ENCODE measurements around the gene ADISSP.

DNA sequence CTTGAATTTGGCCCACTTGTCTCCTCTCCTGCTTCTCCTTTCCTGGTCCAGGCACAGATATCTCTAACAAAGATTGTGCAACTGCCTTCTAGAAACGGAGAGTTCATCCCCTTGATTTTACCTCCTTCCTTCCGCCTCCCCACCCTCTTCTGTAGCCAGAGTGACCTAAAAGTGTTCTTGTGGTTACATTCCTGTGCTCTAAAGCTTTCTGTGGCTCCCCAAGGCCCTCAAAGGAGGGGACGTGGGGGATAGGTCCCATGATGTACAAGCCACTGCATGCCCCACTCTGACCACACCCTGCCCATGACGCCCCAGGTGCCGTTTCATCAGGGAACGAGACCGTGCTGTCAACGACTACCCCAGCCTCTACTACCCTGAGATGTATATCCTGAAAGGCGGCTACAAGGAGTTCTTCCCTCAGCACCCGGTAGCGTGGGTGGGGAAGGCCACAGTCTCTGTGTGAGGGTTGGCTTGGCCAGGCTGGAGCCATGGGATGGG is 36.8 kb upstream of the ADISSP start:
- TF ChIP-seq, protein P1, sequence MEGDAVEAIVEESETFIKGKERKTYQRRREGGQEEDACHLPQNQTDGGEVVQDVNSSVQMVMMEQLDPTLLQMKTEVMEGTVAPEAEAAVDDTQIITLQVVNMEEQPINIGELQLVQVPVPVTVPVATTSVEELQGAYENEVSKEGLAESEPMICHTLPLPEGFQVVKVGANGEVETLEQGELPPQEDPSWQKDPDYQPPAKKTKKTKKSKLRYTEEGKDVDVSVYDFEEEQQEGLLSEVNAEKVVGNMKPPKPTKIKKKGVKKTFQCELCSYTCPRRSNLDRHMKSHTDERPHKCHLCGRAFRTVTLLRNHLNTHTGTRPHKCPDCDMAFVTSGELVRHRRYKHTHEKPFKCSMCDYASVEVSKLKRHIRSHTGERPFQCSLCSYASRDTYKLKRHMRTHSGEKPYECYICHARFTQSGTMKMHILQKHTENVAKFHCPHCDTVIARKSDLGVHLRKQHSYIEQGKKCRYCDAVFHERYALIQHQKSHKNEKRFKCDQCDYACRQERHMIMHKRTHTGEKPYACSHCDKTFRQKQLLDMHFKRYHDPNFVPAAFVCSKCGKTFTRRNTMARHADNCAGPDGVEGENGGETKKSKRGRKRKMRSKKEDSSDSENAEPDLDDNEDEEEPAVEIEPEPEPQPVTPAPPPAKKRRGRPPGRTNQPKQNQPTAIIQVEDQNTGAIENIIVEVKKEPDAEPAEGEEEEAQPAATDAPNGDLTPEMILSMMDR (conservative IDR thresholded peaks at IDR 0.05; ENCODE audit: low read depth in 2 of 2), result no peak
- TF ChIP-seq EZH2 (IDR thresholded peaks at IDR 0.05; ENCODE audit: low read depth, unreplicated experiment), result no peak
- no peak for TF ChIP-seq POLR2AphosphoS5 (IDR thresholded peaks at IDR 0.05; ENCODE audit: low read depth)
- no peak for TF ChIP-seq EZH2phosphoT487 (IDR thresholded peaks at IDR 0.05; ENCODE audit: unreplicated experiment)
- TF ChIP-seq, protein P2, sequence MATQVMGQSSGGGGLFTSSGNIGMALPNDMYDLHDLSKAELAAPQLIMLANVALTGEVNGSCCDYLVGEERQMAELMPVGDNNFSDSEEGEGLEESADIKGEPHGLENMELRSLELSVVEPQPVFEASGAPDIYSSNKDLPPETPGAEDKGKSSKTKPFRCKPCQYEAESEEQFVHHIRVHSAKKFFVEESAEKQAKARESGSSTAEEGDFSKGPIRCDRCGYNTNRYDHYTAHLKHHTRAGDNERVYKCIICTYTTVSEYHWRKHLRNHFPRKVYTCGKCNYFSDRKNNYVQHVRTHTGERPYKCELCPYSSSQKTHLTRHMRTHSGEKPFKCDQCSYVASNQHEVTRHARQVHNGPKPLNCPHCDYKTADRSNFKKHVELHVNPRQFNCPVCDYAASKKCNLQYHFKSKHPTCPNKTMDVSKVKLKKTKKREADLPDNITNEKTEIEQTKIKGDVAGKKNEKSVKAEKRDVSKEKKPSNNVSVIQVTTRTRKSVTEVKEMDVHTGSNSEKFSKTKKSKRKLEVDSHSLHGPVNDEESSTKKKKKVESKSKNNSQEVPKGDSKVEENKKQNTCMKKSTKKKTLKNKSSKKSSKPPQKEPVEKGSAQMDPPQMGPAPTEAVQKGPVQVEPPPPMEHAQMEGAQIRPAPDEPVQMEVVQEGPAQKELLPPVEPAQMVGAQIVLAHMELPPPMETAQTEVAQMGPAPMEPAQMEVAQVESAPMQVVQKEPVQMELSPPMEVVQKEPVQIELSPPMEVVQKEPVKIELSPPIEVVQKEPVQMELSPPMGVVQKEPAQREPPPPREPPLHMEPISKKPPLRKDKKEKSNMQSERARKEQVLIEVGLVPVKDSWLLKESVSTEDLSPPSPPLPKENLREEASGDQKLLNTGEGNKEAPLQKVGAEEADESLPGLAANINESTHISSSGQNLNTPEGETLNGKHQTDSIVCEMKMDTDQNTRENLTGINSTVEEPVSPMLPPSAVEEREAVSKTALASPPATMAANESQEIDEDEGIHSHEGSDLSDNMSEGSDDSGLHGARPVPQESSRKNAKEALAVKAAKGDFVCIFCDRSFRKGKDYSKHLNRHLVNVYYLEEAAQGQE (IDR thresholded peaks at IDR 0.05; ENCODE audit: unreplicated experiment), result no peak
- no peak for TF ChIP-seq JUNB (IDR thresholded peaks at IDR 0.05; ENCODE audit: unreplicated experiment)

All from GM23338 (cell line).